ENCODE results near the gene ZNF618.

DNA sequence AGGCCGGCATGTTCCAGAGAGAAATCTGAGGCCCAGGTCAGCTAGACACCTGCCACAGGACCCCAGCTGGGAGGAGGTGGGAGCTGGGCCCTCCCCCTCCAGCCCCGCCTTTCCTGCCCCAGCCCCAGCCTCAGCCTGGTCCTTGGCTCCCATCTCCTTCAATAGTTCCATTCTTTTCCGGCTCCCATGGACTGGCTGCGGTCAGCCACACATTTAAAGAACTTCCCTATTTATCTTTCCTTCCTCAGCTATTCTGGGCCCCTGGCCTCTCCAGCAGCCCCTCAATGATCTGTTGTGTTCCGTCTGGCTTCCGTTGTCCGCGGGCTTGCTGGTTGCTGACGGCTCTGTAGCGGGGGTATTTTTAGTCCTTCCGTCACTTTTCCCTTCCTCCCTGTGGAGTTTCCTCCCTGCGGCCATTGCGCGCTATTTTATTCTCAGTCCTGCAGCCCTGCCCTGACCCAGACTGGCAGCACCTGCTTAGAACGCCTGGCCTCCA, 128.2 kb downstream of the ZNF618 start:
- TF ChIP-seq POLR2A (IDR thresholded peaks at IDR 0.05): no peak
- TF ChIP-seq, protein P1, sequence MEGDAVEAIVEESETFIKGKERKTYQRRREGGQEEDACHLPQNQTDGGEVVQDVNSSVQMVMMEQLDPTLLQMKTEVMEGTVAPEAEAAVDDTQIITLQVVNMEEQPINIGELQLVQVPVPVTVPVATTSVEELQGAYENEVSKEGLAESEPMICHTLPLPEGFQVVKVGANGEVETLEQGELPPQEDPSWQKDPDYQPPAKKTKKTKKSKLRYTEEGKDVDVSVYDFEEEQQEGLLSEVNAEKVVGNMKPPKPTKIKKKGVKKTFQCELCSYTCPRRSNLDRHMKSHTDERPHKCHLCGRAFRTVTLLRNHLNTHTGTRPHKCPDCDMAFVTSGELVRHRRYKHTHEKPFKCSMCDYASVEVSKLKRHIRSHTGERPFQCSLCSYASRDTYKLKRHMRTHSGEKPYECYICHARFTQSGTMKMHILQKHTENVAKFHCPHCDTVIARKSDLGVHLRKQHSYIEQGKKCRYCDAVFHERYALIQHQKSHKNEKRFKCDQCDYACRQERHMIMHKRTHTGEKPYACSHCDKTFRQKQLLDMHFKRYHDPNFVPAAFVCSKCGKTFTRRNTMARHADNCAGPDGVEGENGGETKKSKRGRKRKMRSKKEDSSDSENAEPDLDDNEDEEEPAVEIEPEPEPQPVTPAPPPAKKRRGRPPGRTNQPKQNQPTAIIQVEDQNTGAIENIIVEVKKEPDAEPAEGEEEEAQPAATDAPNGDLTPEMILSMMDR (IDR thresholded peaks at IDR 0.05): no peak

Measured in prostate gland (tissue), 2 donors.